GM18505 (cell line): ENCODE measurements around the gene NCKAP5.

ENCODE experiments used
- ATAC-seq: cut with Tn5 transposase; IDR thresholded peaks from one replicate; pipeline ENCODE4 v1.9.1; 2021; ENCODE audit not compliant: unreplicated experiment
- POLR2A ChIP-seq: IDR thresholded peaks from 4 replicates; pipeline ENCODE4 v1.6.1; 2011; ENCODE audit warnings: borderline replicate concordance; ENCODE audit not compliant: insufficient read depth, insufficient read length; ENCODE audit errors: extremely low read depth

The NCKAP5 gene

DNA sequence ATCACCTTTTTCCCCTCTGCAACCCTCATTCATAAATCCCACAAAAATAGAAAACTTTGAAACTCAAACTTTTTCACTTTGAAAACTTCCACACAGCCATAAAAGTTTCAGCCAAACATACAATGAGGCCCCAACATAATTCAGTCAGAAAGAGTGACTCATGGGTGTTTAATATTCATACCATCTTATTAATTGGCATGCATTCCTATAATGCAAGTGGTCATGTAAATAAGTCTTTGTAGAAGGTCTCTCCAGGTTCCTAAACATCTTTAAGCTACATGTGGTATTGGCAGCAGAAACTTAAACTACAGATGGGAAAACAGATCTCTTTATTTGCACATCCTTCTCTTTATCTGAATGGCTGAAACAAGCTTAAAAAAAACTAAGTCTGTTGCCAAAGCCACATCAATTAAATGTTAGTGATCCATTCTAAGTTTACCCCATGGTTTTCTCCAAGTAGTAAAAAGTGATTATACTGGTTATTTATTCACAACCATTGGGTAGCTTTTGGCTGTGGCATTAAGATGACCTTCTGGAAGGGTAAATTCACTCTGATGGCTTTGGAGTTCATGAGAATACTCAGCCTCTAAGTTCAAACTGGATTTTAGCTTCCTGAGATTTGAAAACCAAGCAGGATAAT lies 828.1 kb downstream of the NCKAP5 start:
- no peak for ATAC-seq
- TF ChIP-seq POLR2A = no peak

DNA sequence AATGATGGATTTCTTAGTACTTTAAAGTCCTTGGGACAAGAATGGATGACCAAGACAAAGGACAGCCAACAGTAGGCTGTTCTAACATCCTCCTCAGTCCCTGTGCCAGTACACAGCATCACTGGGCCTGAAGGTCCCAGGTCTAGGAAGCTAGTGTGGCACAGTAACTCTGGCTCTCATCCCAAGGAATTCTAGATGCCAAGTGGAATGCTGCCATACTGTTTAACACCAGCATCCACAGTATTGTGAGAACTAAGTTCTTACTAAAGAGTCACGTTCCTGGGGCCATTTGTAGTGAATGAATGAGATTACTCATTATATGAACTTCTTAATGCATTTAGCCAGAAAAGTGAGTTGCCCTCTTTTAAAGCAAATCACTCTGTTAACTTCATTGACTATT lies 830.0 kb downstream of the NCKAP5 start:
- no peak for ATAC-seq
- no peak for TF ChIP-seq POLR2A

DNA sequence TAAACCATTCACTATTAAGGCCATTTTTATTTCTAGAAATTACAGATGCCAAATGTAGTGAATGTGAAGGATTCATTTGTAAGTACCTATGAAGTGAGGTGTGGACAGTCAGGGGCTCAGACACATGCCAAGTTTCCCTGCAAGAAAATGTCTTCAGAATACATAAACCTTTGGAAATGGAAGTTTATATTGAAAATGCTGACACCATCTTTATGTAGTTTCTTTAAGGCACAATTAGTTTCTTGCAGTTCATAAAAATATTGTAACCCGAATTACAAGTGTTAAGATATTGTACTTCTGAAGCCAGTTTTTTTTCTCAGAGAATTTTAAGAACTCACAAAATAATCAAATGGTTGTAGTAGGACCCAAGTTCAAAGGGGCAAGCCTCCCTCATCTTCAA lies 832.2 kb downstream of the NCKAP5 start:
- no peak for ATAC-seq
- no peak for TF ChIP-seq POLR2A

DNA sequence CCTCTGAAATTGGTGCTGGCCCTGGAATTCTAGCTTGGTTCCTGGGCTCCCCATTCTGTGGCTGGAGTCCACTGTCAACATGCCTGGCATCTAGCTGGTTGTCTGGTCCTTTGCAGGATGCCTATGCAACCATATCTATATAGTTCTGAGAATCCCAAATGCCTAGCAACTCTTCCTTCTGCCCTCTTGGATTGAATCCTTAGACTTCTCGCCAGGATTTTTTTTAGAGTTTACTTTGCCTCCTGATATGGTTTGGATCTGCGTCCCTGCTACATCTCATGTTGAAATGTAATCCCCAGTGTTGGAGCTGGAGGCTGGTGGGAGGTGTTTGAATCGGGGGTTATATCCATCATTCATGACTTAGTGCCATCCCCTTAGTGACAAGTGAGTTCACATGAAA lies 833.3 kb downstream of the NCKAP5 start:
- TF ChIP-seq POLR2A = no peak

GRCh38 chr2:132733094-132733493 lies 835.2 kb downstream of the NCKAP5 start:
- ATAC-seq = no peak
- TF ChIP-seq POLR2A = no peak

More for the DNA sequence above, 833.3 kb downstream of the NCKAP5 start:
- no peak for ATAC-seq

DNA sequence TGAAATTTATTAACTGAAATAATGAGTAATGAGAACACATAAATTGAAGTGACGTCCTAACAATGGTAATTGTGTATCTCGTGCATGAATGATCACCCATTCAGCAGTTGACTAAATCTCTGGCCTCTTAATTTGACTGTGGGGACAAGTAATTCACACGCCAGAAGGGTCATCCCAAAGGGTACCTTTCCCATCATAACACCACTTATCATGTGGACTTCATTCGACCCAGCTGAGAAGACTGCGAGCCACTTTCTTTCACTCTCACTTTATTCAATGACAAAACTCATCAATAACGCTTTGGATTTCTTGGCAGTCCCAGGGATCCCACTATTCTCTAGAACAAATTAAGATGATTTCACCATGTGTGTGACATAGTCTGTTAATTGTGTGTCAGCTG lies 835.6 kb downstream of the NCKAP5 start:
- no peak for TF ChIP-seq POLR2A

GRCh38 chr2:132731441-132731840 lies 836.8 kb downstream of the NCKAP5 start:
- ATAC-seq = no peak
- no peak for TF ChIP-seq POLR2A

More for the DNA sequence above, 835.6 kb downstream of the NCKAP5 start:
- ATAC-seq = no peak

DNA sequence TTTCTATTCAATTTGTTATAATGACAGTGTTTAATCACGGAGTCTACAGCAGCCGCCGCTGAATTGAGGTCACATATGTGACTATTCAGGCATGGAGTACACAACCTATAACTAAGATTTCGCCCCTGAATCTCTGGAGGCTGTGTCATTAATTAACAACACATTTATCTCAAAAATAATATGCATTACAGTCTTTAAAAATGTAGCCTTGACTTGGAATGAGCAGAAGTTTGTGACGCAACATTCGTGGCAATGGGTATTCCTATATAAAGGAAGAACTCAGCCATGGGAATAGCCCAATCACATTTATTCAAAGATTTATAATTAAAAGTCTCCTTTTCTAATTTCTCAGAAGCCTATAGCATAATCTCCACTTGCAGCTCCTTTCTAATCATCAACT lies 837.7 kb downstream of the NCKAP5 start:
- no peak for ATAC-seq

DNA sequence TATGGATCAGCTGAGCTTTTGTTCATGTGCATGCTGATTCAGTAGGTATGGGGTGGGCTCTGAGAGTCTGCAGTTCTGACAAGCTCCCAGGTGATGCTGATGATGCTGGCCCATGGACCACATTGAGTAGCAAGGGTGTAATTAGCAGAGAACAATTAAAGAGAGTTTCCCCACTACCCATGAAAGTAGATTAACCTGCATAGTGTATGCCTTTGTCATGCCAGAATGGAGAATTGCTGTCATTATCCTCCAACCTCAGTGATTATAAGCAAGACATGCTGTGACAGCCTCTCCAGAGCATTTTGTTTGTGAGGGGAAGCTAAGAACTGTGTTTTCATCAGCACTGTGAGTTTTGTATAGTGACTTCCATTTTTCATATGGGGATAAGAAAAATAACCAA lies 838.7 kb downstream of the NCKAP5 start:
- no peak for TF ChIP-seq POLR2A
- no peak for ATAC-seq

More for the DNA sequence above, 837.7 kb downstream of the NCKAP5 start:
- TF ChIP-seq POLR2A = no peak

- no peak for ATAC-seq
- TF ChIP-seq POLR2A = no peak
Measured at GRCh38 chr2:132726155-132726554, 842.1 kb downstream of the NCKAP5 start.

GRCh38 chr2:132725748-132726147 lies 842.5 kb downstream of the NCKAP5 start:
- no peak for TF ChIP-seq POLR2A
- ATAC-seq = no peak

DNA sequence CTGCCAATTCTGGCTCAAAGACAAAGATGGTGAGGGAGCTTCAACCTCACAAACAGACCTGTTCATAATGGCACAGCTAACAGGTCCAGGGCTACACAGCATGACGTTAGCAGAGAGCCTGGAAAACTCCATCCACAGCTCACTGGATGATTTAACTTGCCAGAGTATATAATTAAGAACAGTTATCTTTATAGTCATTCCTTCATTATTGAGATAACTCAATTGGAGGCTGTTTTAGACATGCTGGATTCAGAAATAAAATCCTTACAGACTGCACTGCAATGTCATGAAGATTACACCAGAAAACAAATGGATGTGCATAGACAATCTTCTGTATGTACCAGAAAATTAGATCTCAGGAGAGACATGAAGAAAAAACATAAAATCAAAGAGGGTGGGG lies 843.1 kb downstream of the NCKAP5 start:
- no peak for ATAC-seq

DNA sequence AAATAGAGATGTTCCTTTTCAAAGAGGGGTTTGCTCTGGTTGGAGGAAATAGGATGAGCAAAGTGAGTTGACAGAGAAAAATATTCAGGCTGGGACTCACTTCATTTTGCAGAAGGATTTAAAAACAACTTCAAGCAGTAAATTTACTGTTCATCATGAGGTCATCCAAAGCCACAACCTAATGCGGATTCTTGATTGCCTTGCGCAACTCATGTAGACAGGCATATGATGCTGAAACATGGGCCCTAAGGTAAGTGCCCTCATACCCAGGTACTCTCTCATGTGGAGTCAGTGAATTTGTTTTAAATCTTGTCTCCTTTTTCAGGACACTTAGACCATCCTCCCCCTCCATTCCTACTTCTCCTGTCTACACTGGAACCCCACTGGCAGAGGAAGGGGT lies 846.3 kb downstream of the NCKAP5 start:
- no peak for ATAC-seq
- TF ChIP-seq POLR2A = no peak

More for the DNA sequence above, 843.1 kb downstream of the NCKAP5 start:
- TF ChIP-seq POLR2A = no peak

DNA sequence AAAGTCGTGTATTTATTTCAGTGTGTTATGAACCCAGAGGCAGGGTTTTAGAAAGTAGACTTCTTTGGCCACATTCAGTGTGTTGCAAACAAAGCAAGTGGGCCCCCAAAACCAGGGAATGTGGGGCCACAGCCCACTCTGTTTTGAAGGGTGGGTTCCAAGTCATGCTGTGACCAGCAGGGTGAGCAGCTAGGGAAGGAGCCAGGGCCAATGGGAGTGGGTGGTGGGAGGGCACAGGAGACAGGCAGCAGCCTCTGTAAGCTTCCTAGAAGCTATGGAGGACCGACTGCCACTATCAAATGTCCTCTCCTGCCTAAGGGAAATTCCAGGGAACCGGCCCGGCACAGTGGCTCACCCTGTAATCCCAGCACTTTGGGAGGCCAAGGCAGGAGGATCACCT lies 847.9 kb downstream of the NCKAP5 start:
- no peak for ATAC-seq
- TF ChIP-seq POLR2A = no peak

DNA sequence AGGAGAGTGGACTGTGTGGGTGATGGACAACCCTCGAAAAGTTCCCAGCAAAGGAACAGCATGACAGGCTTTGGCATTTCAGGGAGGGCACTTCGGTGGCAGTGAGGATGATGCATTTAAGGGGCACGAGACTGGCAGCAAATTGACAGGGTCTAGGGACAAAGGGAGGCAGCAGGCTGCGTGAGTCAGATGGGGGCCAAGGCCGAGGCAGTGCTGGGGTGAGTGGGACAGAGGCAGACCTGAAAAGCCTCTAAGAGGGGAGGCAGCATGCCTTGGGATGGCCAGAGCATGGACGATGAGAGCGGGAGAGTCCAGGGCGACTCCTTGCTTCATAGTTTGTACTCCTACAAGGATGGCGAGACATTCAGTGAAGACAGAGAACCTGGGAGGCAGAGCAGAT lies 848.8 kb downstream of the NCKAP5 start:
- no peak for TF ChIP-seq POLR2A
- no peak for ATAC-seq
